Stimulated activated CD4-positive, alpha-beta T cell treated with anti-CD3 and anti-CD28 coated beads, Interleukin-4, amount 100 ng/mL, for 24 hours (primary cell): ENCODE measurements around the gene SEMA4F.
A peak's percentile ranks its signal among the peaks of the same experiment; 100 is the strongest.
"Not testable (repeated sequence)": the region's sequence is repeated elsewhere in the genome, so short reads cannot be mapped to it uniquely, and the experiment has no call there.

Source experiments
- DNase-seq: peaks from one replicate; pipeline ENCODE4 v3.0.0-alpha.2; 2020

SEMA4F gene, protein sequence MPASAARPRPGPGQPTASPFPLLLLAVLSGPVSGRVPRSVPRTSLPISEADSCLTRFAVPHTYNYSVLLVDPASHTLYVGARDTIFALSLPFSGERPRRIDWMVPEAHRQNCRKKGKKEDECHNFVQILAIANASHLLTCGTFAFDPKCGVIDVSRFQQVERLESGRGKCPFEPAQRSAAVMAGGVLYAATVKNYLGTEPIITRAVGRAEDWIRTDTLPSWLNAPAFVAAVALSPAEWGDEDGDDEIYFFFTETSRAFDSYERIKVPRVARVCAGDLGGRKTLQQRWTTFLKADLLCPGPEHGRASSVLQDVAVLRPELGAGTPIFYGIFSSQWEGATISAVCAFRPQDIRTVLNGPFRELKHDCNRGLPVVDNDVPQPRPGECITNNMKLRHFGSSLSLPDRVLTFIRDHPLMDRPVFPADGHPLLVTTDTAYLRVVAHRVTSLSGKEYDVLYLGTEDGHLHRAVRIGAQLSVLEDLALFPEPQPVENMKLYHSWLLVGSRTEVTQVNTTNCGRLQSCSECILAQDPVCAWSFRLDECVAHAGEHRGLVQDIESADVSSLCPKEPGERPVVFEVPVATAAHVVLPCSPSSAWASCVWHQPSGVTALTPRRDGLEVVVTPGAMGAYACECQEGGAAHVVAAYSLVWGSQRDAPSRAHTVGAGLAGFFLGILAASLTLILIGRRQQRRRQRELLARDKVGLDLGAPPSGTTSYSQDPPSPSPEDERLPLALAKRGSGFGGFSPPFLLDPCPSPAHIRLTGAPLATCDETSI

DNA sequence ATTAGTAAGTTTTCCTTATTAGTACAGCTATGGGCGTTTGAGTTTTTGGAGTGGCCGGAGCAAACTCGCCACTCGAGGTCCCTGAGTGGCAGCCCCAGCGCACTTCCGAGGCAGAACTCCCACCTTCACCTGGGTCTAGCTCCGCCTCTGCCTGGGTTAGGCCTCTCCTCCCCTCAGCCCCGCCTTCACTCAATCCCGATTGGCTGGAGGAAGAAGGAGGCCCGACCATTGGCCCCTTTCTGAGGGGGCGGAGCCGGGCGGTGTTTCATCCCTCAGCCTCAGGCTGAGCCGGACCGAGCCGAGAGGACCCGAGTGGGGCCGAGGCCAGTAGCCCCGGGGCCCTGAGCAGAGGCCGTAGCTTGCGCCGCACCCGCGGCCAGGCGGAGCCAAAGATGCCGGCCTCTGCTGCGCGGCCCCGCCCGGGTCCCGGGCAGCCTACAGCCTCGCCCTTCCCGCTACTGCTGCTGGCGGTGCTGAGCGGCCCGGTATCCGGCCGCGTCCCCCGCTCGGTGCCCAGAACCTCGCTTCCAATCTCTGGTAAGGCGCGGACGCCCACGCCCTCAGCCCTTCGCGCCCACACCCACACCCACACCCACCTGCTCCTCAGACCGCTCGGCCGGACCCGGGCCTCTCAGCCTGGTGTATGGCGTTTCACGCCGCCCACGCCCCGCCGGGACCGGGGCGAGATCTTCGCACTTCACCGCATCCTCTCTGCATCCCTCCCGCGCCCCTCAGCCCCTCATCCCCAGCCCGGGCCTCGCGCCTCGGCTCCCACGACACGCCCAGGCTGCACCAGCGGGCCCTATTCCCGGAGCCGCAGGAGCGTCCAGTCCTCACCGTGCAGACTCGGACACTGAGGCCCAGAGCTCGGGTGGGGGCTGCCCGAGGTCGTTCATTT lies at the start of gene SEMA4F:
Gene SEMA4F, plus strand, starts transcription at position 263 of the 898 bp plus-strand sequence. Its CDS starts 130 bp downstream, at position 393.
- peak; percentile 95 for DNase-seq

DNA sequence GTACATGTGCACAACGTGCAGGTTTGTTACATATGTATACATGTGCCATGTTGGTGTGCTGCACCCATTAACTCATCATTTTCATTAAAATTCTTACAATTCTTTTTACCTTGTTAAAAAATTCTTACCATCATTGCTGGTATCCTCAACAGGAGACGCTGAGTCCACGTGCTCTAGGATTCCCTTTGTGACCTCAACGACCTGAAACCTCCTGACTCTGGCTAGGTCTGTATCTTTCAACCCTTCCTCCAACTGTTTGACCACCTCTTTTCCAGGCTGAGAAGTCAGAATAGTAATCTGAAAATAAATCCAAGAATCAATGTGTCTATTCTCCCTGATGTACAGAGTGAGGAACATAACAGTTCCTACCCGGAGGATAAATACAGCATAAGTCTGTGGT lies 47.1 kb upstream of the SEMA4F start:
- DNase-seq = no peak

DNA sequence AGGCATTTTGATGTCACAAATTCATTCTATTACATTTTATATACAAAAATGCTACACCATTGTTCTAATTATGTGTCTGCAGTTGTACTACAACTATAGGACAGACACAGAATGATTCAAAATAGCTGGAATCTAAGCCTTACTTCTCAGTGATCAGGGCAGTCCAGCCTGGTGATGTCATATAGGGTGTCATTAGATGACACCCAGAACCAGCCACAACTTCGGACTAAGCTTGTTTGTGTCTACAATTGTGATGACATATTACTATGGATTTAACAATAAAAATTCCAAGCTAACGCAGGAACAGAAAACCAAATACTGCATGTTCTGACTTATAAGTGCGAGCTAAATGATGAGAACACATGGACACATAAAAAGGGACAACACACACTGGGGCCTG lies 36.9 kb upstream of the SEMA4F start:
- no peak for DNase-seq

DNA sequence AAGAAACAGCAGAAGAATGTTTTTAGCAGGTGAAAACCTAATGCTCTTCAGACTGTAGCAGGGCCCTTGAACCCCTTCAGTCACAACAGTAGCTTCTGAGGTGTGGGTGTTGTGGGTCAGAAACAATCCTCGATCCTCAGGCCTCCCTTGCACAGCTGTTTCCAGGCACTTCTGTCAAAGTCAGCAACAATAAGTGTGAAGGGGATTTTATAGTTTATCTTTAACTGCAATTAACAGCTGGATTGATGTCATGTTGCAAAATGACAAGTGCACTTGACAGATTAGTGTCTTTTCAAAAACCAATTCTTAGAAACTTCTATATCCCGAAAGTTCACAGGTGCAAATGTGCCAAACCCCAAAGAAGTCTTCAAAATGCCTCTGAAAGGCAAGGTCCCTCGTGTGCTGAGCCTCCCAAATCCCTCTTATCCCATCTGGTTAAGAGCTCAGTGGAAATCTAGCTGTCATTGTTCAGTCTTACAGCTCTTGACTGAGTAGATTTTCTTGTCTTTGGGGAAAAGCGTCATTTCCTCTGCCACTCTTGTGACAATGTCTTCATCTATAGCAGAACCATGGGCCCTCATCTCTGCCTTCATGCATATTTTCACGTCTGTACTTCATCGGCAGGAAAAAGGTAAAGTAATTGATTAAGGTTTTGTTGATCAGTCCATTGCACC lies 35.5 kb upstream of the SEMA4F start:
- DNase-seq = no peak

DNA sequence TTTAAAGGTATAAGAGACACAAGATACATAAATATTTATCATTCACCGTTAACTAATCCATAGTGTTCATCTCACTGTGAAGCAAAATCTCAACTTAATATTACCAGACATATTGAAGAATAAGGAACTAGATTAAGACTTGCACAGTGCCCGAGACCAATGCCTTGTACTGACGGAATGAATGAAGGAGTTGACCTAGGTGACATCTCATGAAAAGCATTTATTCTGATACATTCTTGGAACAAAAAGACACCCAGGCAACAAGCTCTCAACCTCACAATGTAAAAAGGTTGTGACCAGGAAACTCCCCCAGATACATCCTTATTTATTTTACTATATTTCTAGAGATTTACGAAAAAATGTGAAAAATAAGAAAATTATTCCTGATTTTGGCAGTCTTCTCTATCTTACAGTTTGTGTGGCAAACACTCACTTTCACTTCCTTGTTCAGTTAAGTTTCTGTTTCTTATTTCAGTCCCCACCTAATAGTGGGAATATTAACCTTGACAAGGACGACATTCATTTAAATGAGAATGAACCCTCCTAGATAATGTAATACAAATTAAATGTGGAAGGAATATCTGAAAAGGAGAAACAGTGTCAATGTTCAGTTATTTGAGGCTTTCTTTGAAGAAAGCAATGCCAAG lies 34.3 kb upstream of the SEMA4F start:
- no peak for DNase-seq

DNA sequence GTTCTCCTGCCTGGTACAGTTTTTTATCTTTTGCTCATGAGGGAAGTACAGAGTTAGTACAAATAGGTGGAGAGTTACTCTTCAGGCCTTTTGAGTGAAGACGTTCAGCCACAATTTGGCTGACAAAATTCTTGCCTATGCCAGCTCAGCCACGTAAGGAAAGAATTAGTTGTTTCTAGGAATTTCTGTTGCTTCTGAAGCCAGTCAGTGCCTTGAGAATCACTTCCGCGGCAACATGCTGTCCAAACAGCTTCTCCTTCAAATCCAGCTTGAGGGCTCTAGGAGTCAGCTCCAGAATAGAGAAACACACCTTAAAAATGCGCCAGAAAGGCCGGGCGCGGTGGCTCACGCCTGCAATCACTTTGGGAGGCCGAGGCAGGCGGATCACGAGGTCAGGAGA lies 33.4 kb upstream of the SEMA4F start:
- no peak for DNase-seq

DNA sequence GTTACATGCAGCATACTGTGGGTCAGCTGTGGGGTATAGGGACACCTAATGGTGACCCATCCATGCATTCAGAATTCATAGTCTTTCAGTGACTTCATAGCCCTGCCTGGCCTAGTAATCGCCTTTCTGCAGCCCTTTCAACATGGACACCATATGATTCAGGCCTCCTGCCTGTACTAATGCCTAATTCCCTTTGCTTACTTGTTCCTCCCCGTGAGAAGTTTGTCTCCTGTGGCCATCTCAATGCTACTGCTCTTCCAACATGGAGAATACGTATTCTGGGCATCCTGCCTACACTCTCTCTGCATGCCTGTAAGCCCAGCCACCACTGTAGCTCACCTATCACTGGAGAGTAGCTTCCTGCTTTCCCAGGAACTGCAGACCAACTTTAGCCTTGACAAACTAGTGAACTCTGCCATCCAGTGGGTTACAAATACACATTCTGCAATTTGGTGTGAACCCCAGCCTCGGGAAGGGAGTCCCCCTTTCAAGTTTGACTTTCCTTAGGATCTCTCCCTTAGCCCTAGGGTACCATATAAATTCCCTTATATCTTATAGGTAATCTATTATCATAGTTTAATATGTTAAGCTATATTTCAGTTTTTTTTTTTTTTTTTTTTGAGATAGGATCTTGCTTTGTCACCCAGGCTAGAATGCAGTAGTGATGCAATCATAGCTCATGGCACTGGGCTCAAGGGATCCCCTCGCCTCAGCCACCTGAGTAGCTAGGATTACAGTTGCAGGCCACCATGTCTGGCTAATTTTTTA lies 28.2 kb upstream of the SEMA4F start:
- DNase-seq = no peak

DNA sequence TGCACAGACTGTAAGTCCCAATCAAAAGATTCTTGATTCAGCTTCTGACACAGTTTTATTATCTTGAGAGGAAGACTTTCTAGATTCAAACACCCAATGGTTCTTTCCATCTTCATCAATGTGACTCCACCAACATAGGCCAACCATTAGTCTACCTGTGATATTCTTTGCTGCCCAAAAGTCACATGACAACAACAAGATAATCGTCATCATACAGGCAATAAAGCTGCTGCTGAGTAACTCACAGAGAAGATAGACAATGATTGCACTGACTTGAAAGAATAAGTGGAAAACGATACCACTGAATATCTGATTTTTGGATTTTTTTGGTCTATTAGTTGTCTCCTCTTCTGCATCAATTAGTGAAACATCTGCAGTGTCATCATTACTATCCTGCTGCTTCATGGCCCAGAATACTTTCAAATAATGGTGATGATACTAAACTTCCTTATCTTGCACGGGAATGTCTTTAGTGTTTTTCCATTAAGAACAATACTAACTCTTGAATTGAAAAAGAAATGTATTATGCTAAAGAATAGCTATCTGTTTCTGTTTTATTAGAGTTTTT lies 25.4 kb upstream of the SEMA4F start:
- no peak for DNase-seq

DNA sequence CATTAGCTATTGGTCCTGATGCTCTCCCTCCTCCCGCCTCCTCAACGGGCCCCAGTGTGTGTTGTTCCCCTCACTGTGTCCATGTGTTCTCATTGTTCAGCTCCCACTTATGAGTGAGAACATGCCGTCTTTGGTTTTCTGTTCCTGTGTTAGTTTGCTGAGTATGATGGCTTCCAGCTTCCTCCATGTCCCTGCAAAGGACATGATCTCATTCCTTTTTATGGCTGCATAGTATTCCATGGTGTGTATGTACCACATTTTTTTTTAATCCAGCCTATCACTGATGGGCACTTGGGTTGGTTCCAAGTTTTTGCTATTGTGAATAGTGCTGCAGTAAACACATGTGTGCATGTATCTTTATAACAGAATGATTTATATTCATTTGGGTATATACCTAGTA lies 23.6 kb upstream of the SEMA4F start:
- DNase-seq = not testable (repeated sequence)

DNA sequence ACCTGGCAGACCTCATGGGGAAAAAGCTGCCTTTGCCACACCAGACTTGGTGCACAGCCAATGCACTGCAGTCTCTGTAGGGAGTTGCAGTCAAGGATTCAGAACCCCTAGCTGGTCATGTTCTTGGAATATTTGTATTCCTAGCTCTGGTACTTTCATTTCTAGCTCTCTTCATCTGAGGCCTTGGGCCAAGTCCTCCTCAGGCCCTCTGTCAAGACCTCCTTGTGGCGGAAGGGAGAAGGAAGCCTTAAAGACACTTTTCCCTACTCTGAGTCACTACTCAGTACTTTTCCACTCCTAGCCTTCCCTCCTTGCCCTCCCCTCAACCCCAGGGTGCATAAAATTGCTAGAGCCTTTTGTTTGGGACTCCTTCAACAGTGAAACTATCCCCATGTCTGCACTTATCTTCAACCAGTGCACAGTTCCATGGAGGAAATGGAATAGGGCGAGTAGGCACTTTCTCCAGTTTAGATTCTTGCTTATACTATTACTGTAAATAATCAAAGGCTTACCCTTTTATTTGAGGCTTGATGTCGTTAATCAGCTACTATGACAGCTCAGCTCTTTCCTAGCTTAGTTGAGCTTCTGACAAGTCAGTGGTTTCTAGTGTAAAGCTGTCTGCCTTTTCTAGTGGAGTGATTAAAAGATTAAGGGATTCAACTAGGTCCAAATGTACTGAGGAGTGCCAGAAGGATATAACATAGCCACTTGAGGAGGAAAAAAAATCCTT lies 21.7 kb upstream of the SEMA4F start:
- no peak for DNase-seq

DNA sequence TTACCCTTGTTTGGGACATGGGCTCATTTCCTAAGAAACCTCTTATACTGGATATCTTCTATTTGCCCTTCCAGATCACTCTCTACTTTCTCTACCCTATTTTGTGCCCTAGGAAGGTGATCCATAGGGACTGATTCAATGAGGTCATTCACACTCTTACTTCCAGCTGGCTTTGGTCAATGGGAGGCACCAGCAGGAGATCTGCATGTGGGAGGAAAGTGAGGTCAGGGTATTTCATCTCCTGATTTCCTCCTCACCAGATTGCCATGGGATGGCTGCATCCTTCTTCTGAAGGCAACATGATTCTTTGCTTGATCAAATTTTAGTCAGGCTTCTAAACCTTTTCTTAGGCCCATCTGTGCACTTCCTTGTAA lies 21.1 kb upstream of the SEMA4F start:
- DNase-seq = no peak

DNA sequence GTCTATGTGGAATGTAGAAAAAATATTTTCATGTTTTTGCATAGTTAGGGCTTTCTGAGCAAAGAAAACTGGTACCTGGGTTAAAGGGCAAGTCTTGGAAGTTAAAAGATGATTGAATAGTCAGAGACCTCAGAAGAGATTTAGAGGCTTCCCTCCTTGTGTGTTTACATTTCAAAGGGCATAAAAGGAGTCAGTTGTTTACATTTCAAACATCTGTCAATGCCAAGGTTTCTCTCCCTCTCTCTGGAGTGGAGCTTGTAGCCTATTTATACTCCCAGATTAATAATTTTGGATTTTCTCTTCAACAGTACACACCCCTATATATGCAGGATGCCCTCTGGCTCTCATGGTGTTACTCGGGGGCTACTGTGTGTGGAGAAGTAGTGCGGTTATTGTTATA lies 14.5 kb upstream of the SEMA4F start:
- no peak for DNase-seq

DNA sequence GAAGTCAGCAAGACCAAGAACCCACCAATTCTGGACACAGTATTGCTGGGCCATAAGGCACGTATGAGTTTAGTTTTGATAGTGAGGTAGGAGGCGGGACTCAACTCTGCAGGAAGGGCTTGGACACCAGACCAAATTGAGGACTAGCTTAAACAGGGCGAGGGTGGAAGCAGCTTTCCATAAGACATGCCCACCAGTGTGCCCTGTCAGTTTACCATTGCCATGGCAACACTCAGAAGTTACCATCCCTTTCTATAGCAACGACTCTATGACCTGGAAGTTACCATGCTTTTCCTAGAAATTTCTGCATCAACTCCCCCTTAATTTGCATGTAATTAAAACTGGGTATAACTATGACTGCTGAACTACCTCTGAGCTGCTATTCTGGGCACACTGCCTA lies 8.7 kb upstream of the SEMA4F start:
- no peak for DNase-seq

DNA sequence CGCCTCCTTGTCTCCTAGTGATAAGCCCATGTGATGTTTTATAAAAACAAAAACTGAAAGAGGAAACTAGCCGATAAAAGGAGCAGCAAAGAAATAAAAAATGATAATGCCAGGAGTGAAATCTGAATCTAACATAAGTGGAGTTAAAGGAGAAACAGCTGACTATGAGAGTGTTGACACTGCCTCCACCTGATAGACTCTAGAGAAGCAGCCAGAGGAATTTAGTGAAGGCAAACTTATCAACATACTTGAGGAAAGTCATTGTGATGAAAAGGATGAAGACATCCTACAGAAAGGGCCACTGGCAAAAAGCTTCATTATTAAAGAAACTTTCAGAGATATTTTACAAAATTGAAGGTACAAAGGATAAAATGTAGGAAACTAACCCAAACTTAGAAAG lies 7.8 kb upstream of the SEMA4F start:
- no peak for DNase-seq

DNA sequence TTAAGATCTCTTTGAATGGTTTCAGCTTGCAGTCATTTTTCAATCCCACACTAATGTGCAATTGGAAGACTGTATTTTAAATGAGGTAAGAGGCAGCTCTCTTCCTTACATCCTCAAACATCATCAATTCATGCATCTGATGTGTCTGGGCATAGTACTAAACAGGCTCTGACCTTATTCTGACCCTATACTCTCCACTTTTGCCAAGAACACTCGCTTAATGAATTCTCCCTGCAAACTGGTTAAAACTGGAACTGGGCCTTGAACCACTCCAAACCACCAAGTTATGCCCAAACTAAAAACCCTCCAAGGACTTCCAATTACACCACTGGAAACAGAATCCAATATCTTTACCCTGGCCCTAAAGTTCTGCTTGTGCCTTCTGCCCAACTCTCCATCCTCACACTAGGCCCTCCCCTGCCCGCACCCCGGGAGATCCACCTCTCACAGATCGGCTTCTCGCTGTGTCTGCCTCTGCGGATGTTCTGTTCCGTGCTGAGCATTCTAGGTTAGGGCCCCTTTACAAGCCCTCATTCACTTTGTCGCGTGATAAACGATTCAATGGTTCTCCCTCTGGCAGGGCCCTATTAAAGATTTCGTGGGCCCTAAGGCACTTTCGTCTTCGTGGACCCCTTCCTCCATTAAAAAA lies 7.1 kb upstream of the SEMA4F start:
- no peak for DNase-seq

DNA sequence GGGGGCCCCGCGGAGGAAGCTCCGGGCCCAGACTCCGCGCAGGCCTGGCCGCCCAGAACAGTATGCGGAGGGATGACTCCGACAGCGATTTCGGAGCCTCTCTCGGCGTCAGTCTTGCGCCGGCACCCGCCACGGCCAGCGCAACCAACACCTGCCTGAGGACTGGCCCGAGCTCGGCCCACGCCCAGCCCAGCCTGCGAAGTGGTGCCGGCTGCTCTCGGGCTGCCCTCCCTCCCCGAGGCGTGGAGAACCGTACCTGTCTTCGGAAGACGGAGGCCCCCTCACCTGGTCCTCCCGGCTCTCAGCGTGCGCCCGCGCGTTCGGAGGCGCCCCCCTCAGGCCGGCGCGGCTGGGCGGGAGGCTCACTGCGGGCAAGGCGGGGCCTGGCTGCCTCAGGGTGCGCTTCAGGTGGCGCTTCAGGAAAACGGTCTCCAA lies 6.0 kb upstream of the SEMA4F start, which contains the start of gene M1AP:
Gene M1AP, minus strand, starts transcription at position 322 of the 435 bp plus-strand sequence. CDS start 8,055 bp downstream, outside the sequence.
- no peak for DNase-seq

DNA sequence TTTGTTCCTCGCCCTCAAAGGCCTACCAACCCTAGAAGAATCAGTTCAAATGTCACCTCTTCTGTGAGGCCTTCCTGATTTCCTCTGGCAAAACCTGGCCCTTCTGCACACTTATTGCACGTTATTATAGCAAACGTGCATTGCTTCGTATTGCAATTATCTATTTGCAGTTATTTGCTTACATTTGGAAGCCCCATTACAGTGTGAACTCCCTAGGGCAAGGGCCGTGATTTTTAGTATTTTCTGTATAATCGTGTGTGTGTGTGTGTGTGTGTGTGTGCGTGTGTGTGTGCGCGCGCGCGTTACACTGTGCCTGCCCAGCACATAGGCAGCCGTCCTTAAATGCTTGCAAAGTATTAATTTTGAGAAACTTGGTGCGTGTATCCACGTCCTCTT lies 460 bp upstream of the SEMA4F start:
- DNase-seq = no peak

DNA sequence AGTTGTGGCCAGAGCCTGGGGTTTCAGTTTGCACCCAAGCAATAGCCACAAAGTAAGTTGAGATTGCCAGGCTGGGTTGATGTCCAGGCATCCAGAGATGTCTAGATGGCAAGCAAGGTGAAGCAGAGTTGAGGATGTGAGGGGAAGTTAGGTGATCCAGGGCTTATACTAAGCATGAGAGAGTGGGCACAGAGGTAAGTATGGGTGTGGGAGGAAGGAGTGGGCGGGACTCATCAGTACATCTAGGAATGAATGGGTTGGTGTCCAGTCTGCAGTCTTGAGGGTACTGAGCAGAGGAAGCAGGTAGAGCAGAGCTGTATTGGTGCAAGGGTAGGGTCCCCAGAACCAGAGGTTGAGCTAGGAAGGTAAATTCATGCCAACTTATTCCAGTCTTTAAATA lies 1.5 kb downstream of the SEMA4F start:
- no peak for DNase-seq

DNA sequence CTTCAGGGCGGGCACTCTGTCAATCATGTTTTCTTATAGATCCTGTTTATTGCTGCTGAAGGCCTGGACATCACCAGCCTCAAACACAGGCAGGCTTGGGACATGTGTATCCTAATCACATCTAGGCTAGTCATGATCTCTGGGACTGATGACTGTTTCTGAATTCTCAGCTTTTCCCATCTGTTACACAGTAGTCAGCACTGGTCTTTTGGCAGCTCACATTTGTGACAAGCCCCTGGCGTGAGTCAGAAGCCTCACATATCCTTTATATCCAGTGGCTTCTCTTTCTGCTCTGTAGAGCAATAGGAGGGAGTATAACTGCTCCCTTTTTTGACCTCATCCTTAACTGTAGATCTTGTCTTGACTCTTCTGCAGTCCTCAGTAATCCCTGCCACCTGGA lies 4.5 kb downstream of the SEMA4F start:
- DNase-seq = no peak

DNA sequence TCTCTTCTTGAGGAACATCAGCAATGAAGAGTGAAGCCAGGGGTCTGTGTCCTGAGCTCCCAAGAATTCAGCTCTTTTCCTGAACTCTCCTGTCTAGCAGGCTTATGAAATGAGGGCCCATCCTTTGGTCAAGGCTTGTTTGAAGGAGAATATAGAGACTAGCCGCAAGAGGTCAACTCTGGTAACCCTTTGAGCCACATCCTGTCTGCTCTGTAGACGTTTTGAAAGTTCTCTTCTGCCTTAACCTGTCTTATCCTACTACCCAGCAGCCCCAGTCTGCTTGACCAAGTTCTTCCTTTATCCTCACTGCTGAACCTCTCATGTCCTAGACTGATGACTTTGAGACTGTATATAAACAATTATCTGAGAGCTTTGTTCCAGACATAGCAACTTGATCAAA lies 5.4 kb downstream of the SEMA4F start:
- no peak for DNase-seq
